ENCODE measurements around the gene ZBBX. TPM values are rescaled to one million over a fixed set of nuclear protein-coding genes. Genes with fewer than 3 reads are reported as not detected.

ZBBX gene, protein sequence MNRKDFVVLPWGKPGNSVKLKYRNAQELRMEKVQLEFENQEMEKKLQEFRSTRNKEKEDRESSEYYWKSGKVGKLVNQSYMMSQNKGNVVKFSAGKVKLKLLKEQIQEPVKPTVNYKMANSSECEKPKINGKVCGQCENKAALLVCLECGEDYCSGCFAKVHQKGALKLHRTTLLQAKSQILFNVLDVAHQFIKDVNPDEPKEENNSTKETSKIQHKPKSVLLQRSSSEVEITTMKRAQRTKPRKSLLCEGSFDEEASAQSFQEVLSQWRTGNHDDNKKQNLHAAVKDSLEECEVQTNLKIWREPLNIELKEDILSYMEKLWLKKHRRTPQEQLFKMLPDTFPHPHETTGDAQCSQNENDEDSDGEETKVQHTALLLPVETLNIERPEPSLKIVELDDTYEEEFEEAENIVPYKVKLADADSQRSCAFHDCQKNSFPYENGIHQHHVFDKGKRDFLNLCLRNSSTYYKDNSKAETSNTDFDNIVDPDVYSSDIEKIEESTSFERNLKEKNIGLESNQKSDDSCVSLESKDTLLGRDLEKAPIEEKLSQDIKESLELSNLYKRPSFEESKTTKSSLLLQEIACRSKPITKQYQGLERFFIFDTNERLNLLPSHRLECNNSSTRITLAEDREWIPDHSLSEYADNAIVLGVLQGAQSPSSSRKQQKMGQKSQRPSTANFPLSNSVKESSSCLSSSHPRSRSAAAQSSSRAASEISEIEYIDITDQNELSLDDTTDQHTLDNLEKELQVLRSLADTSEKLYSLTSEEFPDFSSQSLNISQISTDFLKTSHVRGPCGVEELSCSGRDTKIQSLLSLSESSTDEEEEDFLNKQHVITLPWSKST
- total RNA-seq (2011; cell fraction: chromatin; rRNA removed; ENCODE audit: low replicate concordance) = not detected in 2 replicates
- not detected in 2 replicates for total RNA-seq (2011; cell fraction: nucleolus; rRNA removed)
- not detected in 2 replicates for total RNA-seq (2011; cell fraction: nucleoplasm; rRNA removed)
- not detected in 2 replicates for total RNA-seq (2014; rRNA removed)
- not detected in 2 replicates for total RNA-seq (2014; rRNA removed; fragmentation: Illumina TruSeq; extraction: Trizol)
- not detected in 2 replicates for total RNA-seq (2015; rRNA removed; fragmentation: Illumina TruSeq; extraction: Trizol)
- total RNA-seq (2021) = not detected in 2 replicates
- polyA plus RNA-seq (2011; rRNA removed) = not detected in 2 replicates
- not detected in 2 replicates for polyA plus RNA-seq (2011; cell fraction: cytosol; rRNA removed)
- not detected in 2 replicates for polyA plus RNA-seq (2011; cell fraction: nucleus; rRNA removed)
- polyA plus RNA-seq (2012) = not detected in 2 replicates
- polyA plus RNA-seq (2014; fragmentation: Illumina TruSeq; extraction: Trizol) = not detected in 2 replicates
- polyA plus RNA-seq (2014; fragmentation: Nextera tagmentation; extraction: Ambion mirVana) = not detected
- polyA plus RNA-seq (2014; rRNA removed) = not detected in 2 replicates
- not detected in 2 replicates for polyA minus RNA-seq (2011; rRNA and poly(A)+ RNA removed)
- polyA minus RNA-seq (2011; cell fraction: cytosol; rRNA and poly(A)+ RNA removed) = not detected in 2 replicates
- not detected in 2 replicates for polyA minus RNA-seq (2011; cell fraction: nucleus; rRNA and poly(A)+ RNA removed)
- percentile 3 among the genes with signal in this experiment for Bru-seq, nascent RNA
- percentile 2 among the genes with signal in this experiment for BruChase-seq, experiment 1, labeled RNA remaining after a 2-hour chase
- percentile 2 among the genes with signal in this experiment for BruChase-seq, experiment 2, labeled RNA remaining after a 6-hour chase
- long read RNA-seq, experiment 1 = 0 reads
- long read RNA-seq, experiment 2 = 0 reads
- long read RNA-seq, experiment 3 = 0 reads

DNA sequence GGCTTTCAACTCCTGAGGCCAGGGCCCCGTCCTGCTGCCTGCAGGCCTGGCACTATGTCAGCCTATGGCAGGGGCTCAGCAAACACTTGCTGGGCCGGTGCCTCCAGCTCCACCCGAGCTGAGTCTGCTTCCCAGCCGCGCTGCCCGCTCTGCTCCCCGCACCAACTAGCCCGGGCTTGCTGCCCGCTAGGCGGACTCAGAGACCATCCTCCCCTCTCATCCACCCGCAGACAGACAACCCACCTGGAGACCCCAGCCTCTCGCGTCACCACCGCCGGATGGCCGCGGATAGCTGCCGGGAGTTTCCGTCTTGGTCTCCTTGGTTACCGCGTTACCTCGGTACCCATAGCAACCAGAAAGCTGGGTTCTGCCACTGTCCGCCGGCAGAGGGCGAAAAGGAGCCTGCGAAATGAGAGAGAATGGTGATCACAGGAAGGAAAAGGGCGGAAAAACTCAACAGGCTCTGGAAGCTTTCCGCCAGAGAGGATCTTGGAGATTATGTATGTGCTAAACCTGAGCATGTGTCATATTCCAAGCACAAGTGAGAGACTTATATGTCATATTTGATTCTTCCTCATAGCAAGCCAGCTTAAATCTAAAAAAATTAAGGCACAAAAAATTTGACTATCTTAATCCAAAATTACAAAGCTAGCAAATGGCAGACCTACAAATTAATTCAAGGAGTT lies at the start of gene ZBBX:
Gene ZBBX, minus strand, starts transcription at position 294 of the 686 bp plus-strand sequence. CDS start 7,396 bp downstream, outside the sequence.
- WGBS (ENCODE audit: insufficient coverage, low coverage, missing lambda C conversion rate) = 6% methylated on average over 25 of the region's 28 CpGs
- DNase-seq (ENCODE audit: extremely low read depth in 1 of 4, low spot score in 3 of 4) (peak; percentile 33 to 71 (median 62)), FAIRE-seq (peak; percentile 67), ATAC-seq (peak; percentile 97)
- BruUV-seq (replicated peaks) = no TSS peak
- H3K27me3 ChIP-seq (ENCODE audit: control insufficient read depth in 2 of 2, insufficient read depth in 2 of 2, low read length in 2 of 2) = no peaks in the 10 kb centered on the region
- in situ Hi-C loops (cut with MboI) = no loop called here
- ChIA-PET POLR2A (interaction anchor here (0.6 kb wide), 1 partner anchor 256 kb away, joined by 3 read pairs; no protein-coding TSS in a partner anchor), CTCF (ENCODE audit: low intra/inter-chr PET ratio) (no interaction called here)
- peaks cover 0 to 4% of the 10 kb centered on the region in 2 experiments; a peak in 1 of 5 replicates for H3K4me1 ChIP-seq (replicated peaks in 1 of 2; ENCODE audit: control insufficient read depth in 2 of 2, insufficient read depth in 2 of 2, low read length in 2 of 2)
- H3K79me2 ChIP-seq (ENCODE audit: control insufficient read depth, insufficient read depth, low read length) = no peaks in the 10 kb centered on the region
- H2AFZ ChIP-seq (ENCODE audit: low read depth, low read length) = peak within 1 kb of the TSS; percentile 66; the same call in 1 of the 2 replicates
- H3K4me2 ChIP-seq (ENCODE audit: insufficient read depth, low read length) = no peak within 1 kb of the TSS; the same call in 1 of the 2 replicates
- H3K9me3 ChIP-seq (replicated peaks; ENCODE audit: control insufficient read depth, insufficient read depth, low read depth, low read length) = no peaks in the 10 kb centered on the region
- no peak within 1 kb of the TSS for H3K27ac ChIP-seq (ENCODE audit: extremely low read depth, low read depth, low read length)
- intact Hi-C loops (cut with micrococcal nuclease) = loop anchor here (1.0 to 10.0 kb wide), 2 partner anchors 305 to 502 kb away; no protein-coding TSS in a partner anchor
- H3K4me3 ChIP-seq = no peak within 1 kb of the TSS
- H3K9ac ChIP-seq (ENCODE audit: insufficient read depth in 1 of 2, low read depth in 2 of 2, low read length in 2 of 2) = no peak within 1 kb of the TSS
- H3K36me3 ChIP-seq (ENCODE audit: control insufficient read depth, insufficient read depth, low read length) = no peaks in the 10 kb centered on the region
- no peaks in the 10 kb centered on the region for H3K9me1 ChIP-seq (ENCODE audit: control insufficient read depth, insufficient read depth, low read length)
- no peaks in the 10 kb centered on the region for H4K20me1 ChIP-seq (replicated peaks; ENCODE audit: control insufficient read depth, insufficient read depth, low read length)
- TF ChIP-seq FOXJ2 (tag; IDR thresholded peaks at IDR 0.05) = 0 out of 2 replicates have a peak, but pooled peaks have one; percentile 58
- TF ChIP-seq, protein P1, sequence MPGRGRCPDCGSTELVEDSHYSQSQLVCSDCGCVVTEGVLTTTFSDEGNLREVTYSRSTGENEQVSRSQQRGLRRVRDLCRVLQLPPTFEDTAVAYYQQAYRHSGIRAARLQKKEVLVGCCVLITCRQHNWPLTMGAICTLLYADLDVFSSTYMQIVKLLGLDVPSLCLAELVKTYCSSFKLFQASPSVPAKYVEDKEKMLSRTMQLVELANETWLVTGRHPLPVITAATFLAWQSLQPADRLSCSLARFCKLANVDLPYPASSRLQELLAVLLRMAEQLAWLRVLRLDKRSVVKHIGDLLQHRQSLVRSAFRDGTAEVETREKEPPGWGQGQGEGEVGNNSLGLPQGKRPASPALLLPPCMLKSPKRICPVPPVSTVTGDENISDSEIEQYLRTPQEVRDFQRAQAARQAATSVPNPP (IDR thresholded peaks at IDR 0.05; ENCODE audit: borderline replicate concordance, insufficient read depth, insufficient read length) = no peak
- TF ChIP-seq RB1 (IDR thresholded peaks at IDR 0.05; ENCODE audit: low read depth) = no peak
- TF ChIP-seq SOX6 (IDR thresholded peaks at IDR 0.05) = no peak
- TF ChIP-seq RCOR1 (IDR thresholded peaks at IDR 0.05; ENCODE audit: borderline replicate concordance in 1 of 2, low read depth in 2 of 2, low read length in 2 of 2) = 0 out of 4 replicates have a peak, but pooled peaks of 1 of the 2 experiments have one; percentile 12
- no peak for TF ChIP-seq CBX2 (IDR thresholded peaks at IDR 0.05; ENCODE audit: insufficient read depth, low read length, poor library complexity, severe bottlenecking)
- no peak for TF ChIP-seq HNRNPL (IDR thresholded peaks at IDR 0.05; ENCODE audit: low read depth, low read length)
- TF ChIP-seq RBM22 (IDR thresholded peaks at IDR 0.05; ENCODE audit: low read depth, low read length, poor library complexity, severe bottlenecking) = peak; percentile 93
- no peak for TF ChIP-seq ZNF12 (CRISPR knock-in tag; IDR thresholded peaks at IDR 0.05)
- TF ChIP-seq MBD2 (IDR thresholded peaks at IDR 0.05; ENCODE audit: borderline replicate concordance, low read depth) = no peak
- peak; percentile 84 for TF ChIP-seq SMC3 (conservative IDR thresholded peaks at IDR 0.05; ENCODE audit: insufficient read depth, low read depth, low read length)
- peak; percentile 97 for TF ChIP-seq RFX1 (IDR thresholded peaks at IDR 0.05)
- peak; percentile 37; the same call in 1 of the 2 replicates for TF ChIP-seq STAG1 (CRISPR knock-in tag; IDR thresholded peaks at IDR 0.05; ENCODE audit: borderline replicate concordance)
- no peak for TF ChIP-seq EHMT2 (IDR thresholded peaks at IDR 0.05)
- no peak for TF ChIP-seq TCF7 (IDR thresholded peaks at IDR 0.05; ENCODE audit: borderline replicate concordance)
